Astrocyte (in vitro differentiated cells and primary cell): ENCODE results near the gene BTBD16.

Experiments used
- CTCF ChIP-seq: IDR thresholded peaks from 2 replicates; pipeline ENCODE4 v1.5.1; 2011; ENCODE audit warnings: low read depth, mild to moderate bottlenecking, inconsistent platforms, low read length, moderate library complexity; ENCODE audit not compliant: insufficient read depth
- EZH2 ChIP-seq: IDR thresholded peaks from 2 replicates; pipeline ENCODE4 v1.6.1; 2012; ENCODE audit warnings: mild to moderate bottlenecking, low read length, inconsistent platforms; ENCODE audit not compliant: insufficient read depth

DNA sequence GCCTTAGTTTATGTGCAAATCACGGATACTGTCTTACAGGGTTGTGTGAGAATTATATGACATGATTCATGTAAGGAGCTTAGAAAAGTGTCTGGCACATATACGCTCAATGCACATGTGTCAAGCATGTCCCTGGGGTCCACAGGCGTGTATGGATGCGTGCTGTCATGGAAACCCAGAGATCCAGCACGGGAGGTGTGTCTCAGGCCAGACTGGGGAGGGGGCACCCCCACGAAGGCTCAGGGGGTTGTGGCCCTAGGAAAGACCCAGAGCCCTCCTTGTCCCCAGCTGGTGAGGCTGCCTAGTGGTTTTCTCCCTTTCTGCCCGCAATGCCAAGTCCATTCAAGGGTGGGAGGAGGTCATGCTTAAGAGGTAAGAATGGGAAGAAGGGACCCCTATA lies 9.1 kb downstream of the BTBD16 start:
- TF ChIP-seq CTCF (no peak), EZH2 (no peak)
